Esophagus squamous epithelium (tissue), 5 donors: ENCODE results near the gene EXO1. TPM values are rescaled to one million over a fixed set of nuclear protein-coding genes. Genes with fewer than 3 reads are reported as not detected.

Experiments used
- DNase-seq: peaks from one replicate; lab custom pipeline; 2025; lab: John Stamatoyannopoulos, UW
- H3K27ac ChIP-seq, 4 donors: fragments of 200-600 bp; sonication (generic); one replicate each; pipeline ENCODE4 v1.5.1; 2016 to 2019; ENCODE audit warnings: mild to moderate bottlenecking in 1 of 4
- H3K27me3 ChIP-seq, 4 donors: fragments of 200-600 bp; sonication (generic); 1 replicate in 3 of 4; 2 replicates in 1 of 4; pipeline versions ENCODE4 v1.5.1 to v1.6.0; 2017 to 2021; ENCODE audit warnings: antibody characterized with exemption in 1 of 4
- H3K36me3 ChIP-seq, 3 donors: fragments of 200-600 bp; sonication (generic); one replicate each; pipeline ENCODE4 v1.5.1; 2016 to 2019
- H3K4me1 ChIP-seq, 3 donors: fragments of 200-600 bp; sonication (generic); one replicate each; pipeline ENCODE4 v1.5.1; 2017 to 2019
- H3K4me3 ChIP-seq, 4 donors: fragments of 200-600 bp; sonication (generic); 1 replicate in 3 of 4; 2 replicates in 1 of 4; pipeline ENCODE4 v1.5.1; 2016 to 2019; ENCODE audit warnings: mild to moderate bottlenecking in 2 of 4, moderate library complexity in 1 of 4
- H3K9me3 ChIP-seq, 3 donors: fragments of 200-600 bp; sonication (generic); one replicate each; pipeline ENCODE4 v1.5.1; 2016 to 2019
- POLR2A ChIP-seq, 4 donors: fragments of 450-650 bp; IDR thresholded peaks; one replicate each; pipeline ENCODE4 v1.6.1; 2017; ENCODE audit warnings: antibody characterized with exemption in 4 of 4, mild to moderate bottlenecking in 4 of 4, moderate library complexity in 3 of 4
- WGBS, 2 donors: methylation state at CpG; one replicate each; pipeline ENCODE4 v1.1.5; 2018; 5-methylcytosine and 5-hydroxymethylcytosine counted together
- intact Hi-C: fragments of 100-400 bp; cut with DNase I; formaldehyde crosslinking; loops from one replicate; pipeline ENCODE4 v1.15.0; 2022
- total RNA-seq, 4 donors: library from RNA; depleted of rRNA; stranded (reverse); fragments of >200 nt; gene quantifications; one replicate each; pipeline ENCODE4 v1.1.0, GENCODE V29; 2016
- TF ChIP-seq, protein P1 (sequence below), 6 experiments: fragments of 450-650 bp in 4 of 6; fragments of 200-600 bp in 2 of 6; sonication (generic) in 2 of 6; IDR thresholded peaks; one replicate each; pipeline ENCODE4 v1.5.1; 2016 to 2019; ENCODE audit warnings: antibody characterized with exemption in 6 of 6, mild to moderate bottlenecking in 4 of 6, moderate library complexity in 4 of 6
- donor health status: DM: yes; HTN: yes; CAD: no.

The EXO1 gene
- total RNA-seq, 4 donors from 2014 or later, result 1.5 to 9.2 (median 5.3) TPM

DNA sequence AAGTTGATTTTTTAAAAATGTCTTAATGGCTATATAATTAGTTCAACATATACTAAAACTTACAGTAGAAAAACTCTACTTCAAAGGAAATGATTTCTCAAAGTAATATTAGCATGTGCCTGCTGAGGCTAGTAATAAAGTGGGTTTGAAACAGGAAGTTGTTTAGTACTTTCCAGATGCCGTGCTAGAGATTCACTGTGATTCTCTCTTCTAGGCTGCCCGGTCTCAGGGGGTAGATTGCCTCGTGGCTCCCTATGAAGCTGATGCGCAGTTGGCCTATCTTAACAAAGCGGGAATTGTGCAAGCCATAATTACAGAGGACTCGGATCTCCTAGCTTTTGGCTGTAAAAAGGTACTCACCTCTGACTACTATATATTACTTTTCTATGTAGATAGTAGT lies 9.1 kb downstream of the EXO1 start:
- no peak for DNase-seq
- Histone ChIP-seq H3K27me3 (no peaks in the 10 kb centered on the region), H3K9me3 (no peaks in the 10 kb centered on the region), H3K36me3 (no peaks in the 10 kb centered on the region), H3K27ac (no peak overlapping the region), H3K4me1 (no peaks in the 10 kb centered on the region), H3K4me3 (no peak overlapping the region)
- WGBS, 2 donors, result 82 to 92% methylated on average over 6 of the region's 6 CpGs
- intact Hi-C loops, result no loop called here
- TF ChIP-seq POLR2A (IDR thresholded peaks at IDR 0.05), result no peak
- TF ChIP-seq, protein P1, sequence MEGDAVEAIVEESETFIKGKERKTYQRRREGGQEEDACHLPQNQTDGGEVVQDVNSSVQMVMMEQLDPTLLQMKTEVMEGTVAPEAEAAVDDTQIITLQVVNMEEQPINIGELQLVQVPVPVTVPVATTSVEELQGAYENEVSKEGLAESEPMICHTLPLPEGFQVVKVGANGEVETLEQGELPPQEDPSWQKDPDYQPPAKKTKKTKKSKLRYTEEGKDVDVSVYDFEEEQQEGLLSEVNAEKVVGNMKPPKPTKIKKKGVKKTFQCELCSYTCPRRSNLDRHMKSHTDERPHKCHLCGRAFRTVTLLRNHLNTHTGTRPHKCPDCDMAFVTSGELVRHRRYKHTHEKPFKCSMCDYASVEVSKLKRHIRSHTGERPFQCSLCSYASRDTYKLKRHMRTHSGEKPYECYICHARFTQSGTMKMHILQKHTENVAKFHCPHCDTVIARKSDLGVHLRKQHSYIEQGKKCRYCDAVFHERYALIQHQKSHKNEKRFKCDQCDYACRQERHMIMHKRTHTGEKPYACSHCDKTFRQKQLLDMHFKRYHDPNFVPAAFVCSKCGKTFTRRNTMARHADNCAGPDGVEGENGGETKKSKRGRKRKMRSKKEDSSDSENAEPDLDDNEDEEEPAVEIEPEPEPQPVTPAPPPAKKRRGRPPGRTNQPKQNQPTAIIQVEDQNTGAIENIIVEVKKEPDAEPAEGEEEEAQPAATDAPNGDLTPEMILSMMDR (IDR thresholded peaks at IDR 0.05), result no peak

DNA sequence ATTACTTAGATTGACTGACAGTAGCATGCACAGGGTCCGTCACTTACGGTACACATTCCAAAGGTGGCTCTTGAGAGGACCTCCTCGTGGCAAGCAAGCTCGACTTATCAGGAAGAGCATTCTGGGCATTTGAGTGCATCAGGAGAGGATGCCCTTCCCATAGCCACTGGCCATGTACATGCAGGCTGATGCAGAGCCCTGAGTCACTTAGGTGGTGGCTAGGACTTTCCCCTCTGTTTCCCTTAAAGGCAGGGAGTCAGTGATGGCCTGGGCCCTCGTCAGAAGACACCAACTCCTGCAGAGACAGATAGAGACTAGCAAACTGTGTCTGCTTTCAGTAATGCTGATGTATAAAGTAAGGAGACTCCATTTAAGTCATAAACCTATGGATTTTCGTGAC lies 12.9 kb downstream of the EXO1 start:
- TF ChIP-seq, protein P1 (IDR thresholded peaks at IDR 0.05), result no peak
- TF ChIP-seq POLR2A (IDR thresholded peaks at IDR 0.05), result no peak
- intact Hi-C loops, result no loop called here
- Histone ChIP-seq H3K36me3 (no peaks in the 10 kb centered on the region), H3K27ac (no peak overlapping the region), H3K4me1 (no peaks in the 10 kb centered on the region), H3K27me3 (no peaks in the 10 kb centered on the region), H3K4me3 (no peak overlapping the region), H3K9me3 (no peaks in the 10 kb centered on the region)
- DNase-seq, result no peak
- 82 to 89% methylated on average over 6 of the region's 6 CpGs for WGBS, 2 donors

DNA sequence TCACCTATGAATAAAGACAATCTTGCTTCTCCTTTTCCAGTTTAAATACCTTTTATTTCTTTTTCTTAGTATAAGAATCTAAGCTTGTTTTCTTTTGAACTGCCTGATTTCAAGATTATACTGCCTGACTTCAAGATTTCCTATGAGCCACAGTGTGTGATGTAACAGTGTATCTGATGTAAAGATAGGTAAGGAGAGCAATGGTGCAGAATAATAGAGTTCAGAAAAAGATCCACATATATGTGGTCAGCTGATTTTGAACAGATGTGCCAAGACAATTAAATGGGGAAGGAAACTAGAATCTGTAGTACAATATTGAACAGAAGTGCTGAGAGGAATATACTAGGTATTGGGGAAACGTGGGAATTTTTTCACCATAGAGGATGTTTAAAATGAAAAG lies 21.0 kb downstream of the EXO1 start:
- no peak overlapping the region for H3K4me3 ChIP-seq
- H3K4me1 ChIP-seq, result no peaks in the 10 kb centered on the region
- 70 to 71% methylated on average over 1 of the region's 1 CpG for WGBS, 2 donors
- intact Hi-C loops, result no loop called here
- DNase-seq, result no peak
- H3K9me3 ChIP-seq, result no peaks in the 10 kb centered on the region
- no peaks in the 10 kb centered on the region for H3K27me3 ChIP-seq
- no peaks in the 10 kb centered on the region for H3K36me3 ChIP-seq
- no peak overlapping the region for H3K27ac ChIP-seq
- TF ChIP-seq POLR2A (IDR thresholded peaks at IDR 0.05), result no peak
- TF ChIP-seq, protein P1 (IDR thresholded peaks at IDR 0.05), result no peak

DNA sequence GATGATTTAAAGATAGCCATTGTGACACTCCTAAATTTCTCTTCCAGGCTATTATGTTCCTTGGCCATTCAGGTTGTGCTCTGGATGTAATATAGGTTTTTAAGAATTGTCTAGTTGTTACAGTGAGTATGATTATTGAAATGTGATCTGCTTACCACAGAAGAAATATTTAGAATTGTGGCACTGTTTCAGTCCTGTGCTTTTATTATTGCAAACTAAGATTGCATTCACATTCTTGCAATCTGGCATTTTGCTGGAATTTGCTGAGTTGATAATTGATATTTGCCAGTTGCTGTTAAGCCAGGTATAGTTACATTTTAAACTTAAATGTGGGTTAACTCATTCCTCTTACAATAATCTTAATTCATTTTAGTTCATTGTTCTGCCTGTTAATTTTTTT lies 22.3 kb downstream of the EXO1 start:
- no peak for DNase-seq
- TF ChIP-seq, protein P1 (IDR thresholded peaks at IDR 0.05), result no peak
- TF ChIP-seq POLR2A (IDR thresholded peaks at IDR 0.05), result no peak
- Histone ChIP-seq H3K27me3 (no peaks in the 10 kb centered on the region), H3K27ac (no peak overlapping the region), H3K4me1 (no peaks in the 10 kb centered on the region), H3K36me3 (no peaks in the 10 kb centered on the region), H3K9me3 (no peaks in the 10 kb centered on the region), H3K4me3 (no peak overlapping the region)
- intact Hi-C loops, result no loop called here

DNA sequence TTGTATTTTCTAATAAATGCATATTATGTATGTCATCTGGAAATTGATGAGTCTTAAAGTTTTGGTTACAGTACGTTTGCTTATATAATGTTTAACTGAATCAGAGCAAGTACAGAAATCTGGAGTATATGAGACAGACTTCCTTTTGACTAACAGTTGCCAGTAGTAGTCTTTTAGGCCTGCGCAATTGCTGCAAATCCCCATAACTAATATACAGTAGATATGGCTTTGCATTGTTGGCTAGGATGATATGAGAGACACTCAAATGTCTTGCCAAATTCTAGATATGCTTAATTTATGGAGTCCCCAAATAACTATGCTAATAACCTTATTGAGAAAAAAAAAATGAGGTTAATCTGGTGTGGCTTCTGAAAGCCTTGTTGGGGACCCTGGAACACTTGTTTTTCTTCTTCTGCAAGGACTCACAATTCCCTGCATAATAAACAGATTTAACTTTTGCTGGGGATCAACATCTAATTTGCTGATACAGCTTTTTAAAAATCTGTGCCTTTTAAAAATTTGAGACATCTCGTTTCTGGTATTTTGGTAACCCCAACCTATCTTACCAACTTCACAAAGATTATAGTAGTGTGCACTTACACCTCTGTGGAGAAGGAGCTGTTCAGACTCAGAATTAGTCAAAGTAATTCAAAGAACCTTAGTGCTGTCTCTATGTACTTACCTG lies 22.9 kb downstream of the EXO1 start:
- no peaks in the 10 kb centered on the region for H3K9me3 ChIP-seq
- H3K27ac ChIP-seq, result no peak overlapping the region
- no peaks in the 10 kb centered on the region for H3K27me3 ChIP-seq
- TF ChIP-seq, protein P1 (IDR thresholded peaks at IDR 0.05), result no peak
- no peak for TF ChIP-seq POLR2A (IDR thresholded peaks at IDR 0.05)
- H3K36me3 ChIP-seq, result no peaks in the 10 kb centered on the region
- no peak for DNase-seq
- 89 to 93% methylated on average over 3 of the region's 3 CpGs for WGBS, 2 donors
- no peak overlapping the region for H3K4me3 ChIP-seq
- intact Hi-C loops, result no loop called here
- H3K4me1 ChIP-seq, result no peaks in the 10 kb centered on the region
